LNCAP (cell line): ENCODE results near the gene MYO18B.

Source experiments
- CTCF ChIP-seq: fragments of 450-650 bp; IDR thresholded peaks from 2 replicates; pipeline ENCODE4 v1.5.1; 2017; ENCODE audit warnings: mild to moderate bottlenecking

Gene MYO18B

DNA sequence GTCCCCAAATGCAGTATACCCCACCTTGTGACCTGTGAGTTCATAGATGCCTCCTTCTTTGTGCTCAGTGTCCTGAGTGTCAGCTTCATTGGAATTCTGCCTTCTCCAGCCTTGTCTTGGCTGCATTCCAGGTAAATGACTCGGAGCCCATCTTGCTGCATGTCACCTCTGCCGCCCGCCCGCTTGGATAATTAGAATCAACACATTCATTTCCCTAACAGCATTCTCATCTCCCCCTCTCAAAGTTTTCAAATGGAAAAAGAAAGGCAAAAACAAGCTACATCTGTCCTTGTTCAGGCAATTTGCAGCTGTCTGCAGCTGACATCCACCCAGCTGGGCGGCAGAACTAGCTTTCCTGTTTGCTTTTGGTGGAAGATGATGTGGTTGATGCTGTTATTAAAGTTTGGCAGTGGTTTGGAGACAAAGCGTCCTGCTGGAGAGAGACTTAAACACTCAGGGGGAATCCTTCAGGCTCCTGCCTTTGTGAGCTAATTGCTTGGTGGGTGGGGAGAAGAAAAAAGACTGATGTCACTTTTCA, 228.5 kb downstream of the MYO18B start:
- TF ChIP-seq CTCF: no peak

DNA sequence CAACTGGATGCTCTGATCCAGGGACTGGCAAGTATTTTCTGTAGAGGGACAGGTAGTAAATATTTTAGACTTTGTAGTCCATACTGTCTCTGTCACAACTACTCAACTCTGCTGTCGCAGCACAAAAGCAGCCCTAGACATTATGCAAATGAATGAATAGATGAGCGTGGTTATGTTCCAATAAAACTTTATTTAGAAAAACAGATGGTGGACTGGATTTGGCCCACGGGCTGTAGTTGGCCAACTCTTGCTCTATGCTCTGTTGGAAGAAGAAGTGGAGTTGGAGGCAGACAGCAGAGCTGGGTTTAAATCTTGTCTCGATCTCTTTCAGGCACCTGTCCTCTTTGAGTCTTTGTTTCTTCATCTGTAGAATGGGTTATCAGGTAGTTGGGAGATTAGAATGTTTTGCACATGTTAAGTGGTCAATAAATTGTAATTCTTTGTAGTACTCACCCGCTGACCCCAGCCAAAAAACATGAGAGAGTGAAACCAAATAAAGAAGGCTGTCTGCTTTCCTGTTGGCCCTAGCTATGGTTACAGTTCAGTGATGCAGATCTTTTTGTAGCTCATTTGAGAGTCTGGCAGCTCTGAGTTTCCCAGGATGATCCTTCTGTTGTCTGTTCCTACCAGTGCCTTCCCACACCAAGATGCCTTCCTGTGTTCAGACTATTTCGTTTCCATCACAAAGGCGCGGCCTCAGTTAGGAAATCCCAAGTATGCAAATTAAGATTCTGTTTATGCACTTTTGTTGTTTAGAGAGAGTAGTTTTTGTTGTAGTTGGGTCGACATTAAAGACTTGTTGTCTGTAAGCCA, 229.2 kb downstream of the MYO18B start:
- no peak for TF ChIP-seq CTCF

DNA sequence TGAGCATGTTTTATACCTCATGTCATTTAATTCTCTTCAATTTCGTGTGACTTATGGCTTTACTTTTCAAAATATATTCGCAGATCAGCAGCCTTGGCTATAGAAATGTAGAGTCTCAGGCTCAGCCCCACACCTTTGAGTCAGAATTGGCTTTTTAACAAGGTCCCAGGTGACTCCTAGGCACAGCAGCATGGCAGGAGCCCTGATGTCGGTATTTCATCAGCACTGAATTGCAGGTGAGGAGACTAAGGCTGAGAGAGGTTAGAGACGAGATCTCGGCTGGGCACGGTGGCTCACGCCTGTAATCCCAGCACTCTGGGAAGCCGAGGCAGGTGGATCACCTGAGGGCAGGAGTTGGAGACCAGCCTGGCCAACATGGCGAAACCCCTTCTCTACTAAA, 230.4 kb downstream of the MYO18B start:
- no peak for TF ChIP-seq CTCF

DNA sequence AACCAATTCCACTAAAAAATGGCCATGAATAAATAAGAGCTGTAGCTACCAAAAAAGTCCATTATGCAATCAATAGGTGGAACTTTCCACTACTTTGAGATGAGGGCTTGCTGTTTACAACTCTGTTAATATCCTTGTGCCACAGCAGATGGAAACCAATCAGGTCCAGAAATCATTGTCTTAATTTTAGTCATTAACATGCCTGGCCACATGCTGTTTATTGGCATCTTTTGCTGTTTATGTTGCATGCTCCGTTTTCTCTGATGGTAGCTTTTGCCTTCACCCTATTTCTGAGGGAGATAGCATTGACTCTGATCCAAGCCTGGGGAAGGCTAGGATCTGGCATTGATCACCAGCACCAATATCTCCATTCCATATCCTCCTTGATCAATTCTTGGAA, 234.4 kb downstream of the MYO18B start:
- TF ChIP-seq CTCF: no peak

GRCh38 chr22:25979968-25980367, 238.0 kb downstream of the MYO18B start:
- TF ChIP-seq CTCF: no peak

- TF ChIP-seq CTCF: no peak
Observed at GRCh38 chr22:25987948-25988347, 246.0 kb downstream of the MYO18B start.

- TF ChIP-seq CTCF: no peak
Observed at GRCh38 chr22:25990940-25991339, 249.0 kb downstream of the MYO18B start.
